Neural progenitor cell (in vitro differentiated cells): ENCODE measurements around the gene IQGAP2.

ENCODE experiments used
- CTCF ChIP-seq: fragments of 200-600 bp; sonication (generic); IDR thresholded peaks from 2 replicates; pipeline ENCODE4 v1.5.1; 2017; ENCODE audit warnings: antibody characterized with exemption, mild to moderate bottlenecking
- EZH2 ChIP-seq: fragments of 200-600 bp; sonication (generic); IDR thresholded peaks from 2 replicates; pipeline ENCODE4 v1.6.1; 2017; ENCODE audit warnings: antibody characterized with exemption, mild to moderate bottlenecking, moderate library complexity

- no peak for TF ChIP-seq CTCF
- no peak for TF ChIP-seq EZH2
Measured at GRCh38 chr5:76591366-76591765, 188.3 kb downstream of the IQGAP2 start.
